Stimulated activated CD8-positive, alpha-beta memory T cell treated with anti-CD3 and anti-CD28 coated beads, Interleukin-2, amount 100 ng/mL, for 48 hours (primary cell): ENCODE measurements around the gene YPEL5.

Experiments
- DNase-seq, 2 donors: peaks; one replicate each; pipeline ENCODE4 v3.0.0-alpha.2; 2020; ENCODE audit warnings: low read depth in 2 of 2

The YPEL5 gene

DNA sequence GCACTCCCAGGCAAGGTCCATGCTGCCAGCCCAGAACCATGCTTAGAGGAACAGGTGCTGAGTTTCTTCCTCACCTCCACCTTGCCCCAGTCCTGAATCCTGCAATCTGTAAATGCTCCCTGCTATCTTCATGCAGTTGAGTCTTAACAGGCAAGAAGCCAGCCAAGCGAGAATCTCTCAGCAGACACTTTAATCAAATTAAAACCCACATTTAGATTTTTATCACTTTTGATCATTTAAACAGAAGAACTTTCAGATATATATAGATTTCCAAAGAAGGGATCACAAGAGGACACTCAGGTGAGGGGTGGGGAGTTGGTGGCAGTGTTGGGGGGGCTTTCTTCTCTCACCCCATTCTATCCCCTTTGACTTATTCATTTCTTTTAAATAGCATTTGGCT lies 58.6 kb downstream of the YPEL5 start:
- DNase-seq, result no peak

- no peak for DNase-seq
These were observed 59.9 kb downstream of the YPEL5 start for GRCh38 chr2:30206461-30207430.

DNA sequence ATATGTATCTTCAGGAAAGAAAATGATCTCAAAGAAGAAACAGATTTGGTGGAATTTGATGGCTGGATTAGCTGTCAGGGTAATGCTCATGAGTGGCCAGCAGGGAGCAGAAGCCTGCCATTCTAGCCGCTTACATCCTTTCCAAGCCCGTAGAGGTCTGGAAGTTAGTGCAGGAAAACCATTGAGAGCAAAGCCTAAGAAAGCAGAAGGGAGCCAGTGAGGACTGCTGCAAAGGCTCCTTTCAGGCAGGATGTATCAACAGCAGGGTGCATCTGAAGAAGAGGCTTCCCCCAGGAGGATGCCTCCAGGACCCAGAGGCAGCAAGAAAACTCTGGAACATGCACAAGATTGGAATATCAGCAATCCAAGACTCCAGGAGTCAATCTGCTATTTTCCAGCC lies 61.6 kb downstream of the YPEL5 start:
- DNase-seq, result no peak

GRCh38 chr2:30209227-30209626 lies 62.4 kb downstream of the YPEL5 start:
- no peak for DNase-seq
